NCI-H128 (cell line): ENCODE results near the gene ZNF202.

Source experiments
- DNase-seq: peaks from one replicate; lab custom pipeline; 2025; ENCODE audit not compliant: unreplicated experiment; lab: John Stamatoyannopoulos, UW

Gene ZNF202

DNA sequence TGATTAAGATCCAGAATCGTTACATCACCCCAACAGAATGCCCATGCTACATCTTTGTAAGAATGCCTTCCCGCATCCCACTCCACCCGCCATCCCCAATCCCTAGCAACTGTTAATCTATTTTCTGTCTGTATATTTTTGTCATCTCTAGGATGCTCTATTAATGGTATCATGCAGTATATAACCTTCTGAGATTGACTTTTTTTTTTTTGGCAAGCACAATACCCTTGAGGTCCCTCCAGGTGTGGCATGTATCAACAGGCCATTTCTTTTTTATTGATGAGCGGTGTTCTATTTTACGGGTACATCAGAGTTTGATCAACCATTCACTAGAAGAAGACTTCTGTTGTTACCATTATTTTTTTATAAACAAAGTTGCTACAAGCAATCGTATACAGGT lies 56.9 kb downstream of the ZNF202 start:
- no peak for DNase-seq

DNA sequence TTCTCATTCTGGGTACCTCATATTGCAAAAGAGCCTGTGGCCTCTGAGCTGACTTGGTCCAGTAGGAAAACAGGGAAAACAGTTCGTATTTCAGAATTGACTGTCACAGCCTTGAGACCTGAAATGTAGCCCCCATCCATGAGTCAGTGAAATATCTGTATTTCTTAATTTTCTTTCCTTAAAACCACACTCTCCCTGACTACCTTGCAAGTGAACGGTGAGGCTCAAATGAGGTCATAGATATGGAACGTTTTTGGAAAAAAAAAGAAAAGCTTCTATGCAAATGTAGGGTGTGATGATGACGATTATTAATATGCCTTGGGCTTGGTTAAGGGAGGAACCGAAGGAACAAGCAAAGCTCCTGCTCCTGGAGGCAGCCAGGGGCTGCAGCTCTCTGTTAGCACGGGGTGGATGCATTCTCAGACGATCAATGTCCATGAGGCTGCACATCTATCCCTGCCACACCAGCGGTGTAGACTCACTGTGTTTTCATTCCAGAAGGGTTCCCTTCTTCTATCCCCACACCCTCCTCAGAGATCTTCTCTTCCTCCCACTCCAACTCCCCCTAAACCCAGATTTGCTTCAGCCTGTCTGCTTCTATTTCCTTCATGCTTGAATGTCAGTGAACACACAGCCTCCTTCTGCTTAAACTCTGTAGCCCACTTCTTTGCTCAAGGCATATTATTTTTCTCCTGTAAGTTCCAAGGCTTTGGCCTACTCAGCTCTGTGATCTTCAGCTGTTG lies 57.9 kb downstream of the ZNF202 start:
- no peak for DNase-seq

DNA sequence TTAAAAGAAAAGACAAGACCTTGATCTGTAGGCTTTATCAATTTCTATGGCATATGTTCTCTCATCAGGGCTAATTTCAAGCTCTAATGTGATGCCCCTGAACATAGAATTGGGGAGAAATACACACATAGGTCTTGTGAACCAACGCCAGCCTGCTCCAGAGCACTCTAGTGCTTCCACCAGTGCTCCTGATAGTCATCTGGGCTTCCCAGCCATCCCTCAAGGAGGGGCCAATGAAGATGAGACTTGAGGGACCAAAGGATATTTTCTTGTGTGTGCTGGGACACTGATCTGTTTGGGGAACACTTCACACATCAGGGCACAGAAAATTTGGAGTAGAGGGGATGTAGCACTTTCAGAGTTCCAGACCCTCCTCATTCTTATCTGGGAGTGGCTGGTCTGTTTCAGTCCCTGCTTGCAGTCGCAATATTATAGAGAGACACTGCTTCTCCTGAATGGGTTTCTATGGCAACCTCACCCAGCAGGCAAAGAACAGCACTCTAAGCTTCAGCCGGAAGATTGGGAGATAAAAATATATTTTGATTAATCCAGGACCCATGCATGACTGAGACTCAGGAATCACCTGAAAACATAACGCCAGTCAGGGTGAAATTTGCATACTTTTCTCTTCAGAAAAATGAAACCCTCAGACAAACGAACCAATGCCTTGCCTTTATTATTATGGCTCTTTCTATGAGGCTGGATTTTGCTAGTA lies 58.6 kb downstream of the ZNF202 start:
- DNase-seq, result no peak

DNA sequence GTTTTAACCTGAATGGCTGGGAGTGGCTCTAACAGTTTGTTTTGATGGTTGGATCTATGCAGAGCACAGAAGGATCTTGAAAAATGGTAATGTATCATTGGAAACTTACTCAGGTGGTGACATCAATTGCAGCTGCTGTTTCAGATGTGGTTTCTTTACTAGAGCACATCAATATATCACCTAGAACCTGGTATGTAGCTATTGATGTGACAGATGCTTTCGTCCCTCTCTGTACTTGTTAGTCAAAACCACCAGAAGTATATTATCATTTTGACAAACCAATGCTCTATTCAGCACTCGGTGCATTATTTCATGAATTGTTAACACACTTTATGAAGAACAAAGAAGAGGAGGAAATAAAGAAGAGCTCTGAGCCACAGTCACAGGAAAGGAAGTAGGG lies 60.4 kb downstream of the ZNF202 start:
- DNase-seq, result no peak

DNA sequence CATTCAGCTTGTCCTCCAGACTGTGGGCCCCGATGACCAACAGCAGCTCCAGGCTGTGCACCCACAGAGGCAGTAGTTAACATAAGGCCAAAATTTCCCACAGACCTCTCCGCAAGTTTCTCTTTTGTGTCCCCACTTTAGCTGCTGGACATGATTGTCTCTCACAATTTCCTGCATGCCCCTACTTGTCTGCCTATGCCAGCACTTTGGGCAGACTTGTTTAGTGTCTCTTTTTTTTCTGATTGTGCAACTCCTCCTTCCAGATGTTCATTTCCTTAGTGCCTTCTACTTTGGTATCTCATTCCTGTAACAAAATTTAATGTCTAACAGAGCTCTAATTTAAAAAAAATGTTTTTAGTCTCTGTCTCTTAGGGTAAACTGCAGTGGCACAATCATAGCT lies 63.2 kb downstream of the ZNF202 start:
- DNase-seq, result no peak

DNA sequence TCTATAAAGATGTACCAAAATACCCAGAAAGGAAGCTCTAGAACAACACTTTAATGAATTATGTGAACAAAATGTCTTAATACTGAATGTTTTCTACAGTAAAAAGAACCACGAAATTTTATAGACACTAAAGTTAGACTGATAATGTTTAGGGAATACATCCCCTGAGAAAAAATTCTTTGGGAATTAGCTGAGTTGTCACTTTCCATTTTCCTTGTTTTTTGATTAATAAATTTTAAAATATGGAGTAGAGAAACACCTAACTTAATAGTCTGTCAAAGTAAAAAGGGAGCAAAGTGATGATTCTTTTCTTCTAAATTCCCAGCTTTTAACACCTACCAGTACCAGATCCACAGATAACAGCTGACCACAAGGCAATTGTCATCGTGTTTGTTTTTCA lies 64.0 kb downstream of the ZNF202 start:
- no peak for DNase-seq

DNA sequence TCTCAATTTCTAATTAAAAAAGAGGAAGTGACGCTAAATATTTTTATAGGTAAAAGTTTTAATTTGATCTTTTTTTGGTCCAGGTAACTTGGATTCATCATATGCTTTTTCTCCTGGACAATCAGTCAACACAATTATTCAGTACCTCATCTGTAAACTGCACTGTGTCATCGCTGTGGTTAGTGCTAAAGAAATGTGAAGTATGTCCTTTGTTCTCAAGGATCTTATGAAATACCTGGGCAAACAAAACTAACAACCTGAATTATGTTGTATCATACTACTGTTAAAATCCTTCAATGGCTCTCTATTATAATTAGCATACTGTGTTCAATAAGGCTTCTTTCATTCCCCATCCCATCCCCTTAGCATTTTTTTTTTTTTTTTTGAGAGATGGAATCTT lies 67.2 kb downstream of the ZNF202 start:
- no peak for DNase-seq
